K562 (cell line): ENCODE measurements around the gene PTK6. TPM values are rescaled to one million over a fixed set of nuclear protein-coding genes. Genes with fewer than 3 reads are reported as not detected.

ENCODE experiments used
- ASH1L ChIP-seq: fragments of 450-650 bp; IDR thresholded peaks from 2 replicates; pipeline ENCODE4 v1.6.1; 2018; ENCODE audit warnings: borderline replicate concordance, mild to moderate bottlenecking, low read depth; ENCODE audit not compliant: partially characterized antibody
- CTBP1 ChIP-seq: fragments of 450-650 bp; IDR thresholded peaks from 2 replicates; pipeline ENCODE4 v1.6.1; 2016; ENCODE audit warnings: borderline replicate concordance
- CXXC5 ChIP-seq: fragments of 250-450 bp; sonication (Bioruptor Pico); IDR thresholded peaks from 2 replicates; pipeline ENCODE4 v1.8.0; 2022; ENCODE audit warnings: inconsistent platforms, mild to moderate bottlenecking, moderate library complexity
- ETV1 ChIP-seq: fragments of 450-650 bp; conservative IDR thresholded peaks from 2 replicates; pipeline ENCODE4 v1.6.1; 2016; ENCODE audit warnings: missing genetic modification characterization, control low read depth, low read depth, missing compliant biosample characterization
- HOMEZ ChIP-seq: fragments of 250-450 bp; sonication (Bioruptor Pico); IDR thresholded peaks from 2 replicates; pipeline ENCODE4 v1.4.0; 2020; ENCODE audit warnings: mild to moderate bottlenecking, moderate library complexity
- KAT7 ChIP-seq: sonication (generic); formaldehyde crosslinking; IDR thresholded peaks from 2 replicates; pipeline ENCODE4 v1.8.0; 2022; ENCODE audit warnings: missing genetic modification reagents, mild to moderate bottlenecking, borderline replicate concordance
- RAD21 ChIP-seq, 2 experiments: fragments of 250-450 bp in 1 of 2; fragments of 450-650 bp in 1 of 2; sonication (Bioruptor Pico) in 1 of 2; formaldehyde crosslinking in 1 of 2; IDR thresholded peaks in 1 of 2; conservative IDR thresholded peaks in 1 of 2; 2 replicates each; pipeline versions ENCODE4 v1.4.0 to v1.8.0; 2020 to 2022; ENCODE audit warnings: mild to moderate bottlenecking in 2 of 2, moderate library complexity in 1 of 2
- RB1 ChIP-seq: fragments of 450-650 bp; IDR thresholded peaks from 2 replicates; pipeline ENCODE4 v1.6.1; 2017; ENCODE audit warnings: low read depth, mild to moderate bottlenecking
- TBL1XR1 ChIP-seq, 2 experiments: IDR thresholded peaks; 2 replicates each; pipeline ENCODE4 v1.6.1; 2012; ENCODE audit warnings: improper control_type of control experiment in 2 of 2, low read length in 2 of 2, mild to moderate bottlenecking in 1 of 2
- TBP ChIP-seq: optimal IDR thresholded peaks from 2 replicates; pipeline ENCODE3; 2011; ENCODE audit warnings: low read depth, low read length, improper control_type of control experiment
- THAP7 ChIP-seq: fragments of 250-450 bp; sonication (Bioruptor Pico); IDR thresholded peaks from 2 replicates; pipeline ENCODE4 v1.5.0; 2021
- polyA plus RNA-seq, 8 experiments: library from polyadenylated mRNA; depleted of rRNA in 4 of 8; stranded (reverse) in 5 of 8; unstranded in 3 of 8; fragments of >200 nt; fragmentation: Nextera tagmentation in 2 of 8; fragmentation: Illumina TruSeq in 1 of 8; extraction: Ambion mirVana in 2 of 8; extraction: Trizol in 1 of 8; gene quantifications; 2 replicates each; pipeline versions ENCODE4 v1.2.1 to v1.2.3, GENCODE V29; 2011 to 2014; ENCODE audit warnings: inconsistent platforms in 1 of 8, missing spikeins in 1 of 8
- total RNA-seq, 7 experiments: library from RNA; depleted of rRNA in 6 of 7; stranded (reverse); fragments of >200 nt in 6 of 7; fragmentation: Illumina TruSeq in 2 of 7; extraction: Trizol in 2 of 7; gene quantifications; 2 replicates each; pipeline versions ENCODE4 v1.2.1 to v1.2.3, GENCODE V29; 2011 to 2021; ENCODE audit warnings: low replicate concordance in 1 of 7

PTK6 gene
- total and polyA plus RNA-seq, 9 of the 15 experiments (the other 6 are each of a cell fraction or from before 2014, with no cell fraction given), result 0.07 TPM; not detected in 8

- TF ChIP-seq CXXC5 (CRISPR knock-in tag) (peak; percentile 81), RAD21 (CRISPR knock-in tag; conservative IDR thresholded peaks at IDR 0.05 in 1 of 2, IDR thresholded peaks at IDR 0.05 in 1 of 2) (no peak), HOMEZ (CRISPR knock-in tag) (no peak), CTBP1 (peak; percentile 61), THAP7 (CRISPR knock-in tag) (no peak), TBL1XR1 (IDR thresholded peaks at IDR 0.05; ENCODE audit: low read length in 2 of 2) (no peak), KAT7 (CRISPR knock-in tag) (no peak), TBP (peak; percentile 57), ASH1L (no peak), ETV1 (tag) (no peak), RB1 (peak; percentile 67; the same call in 1 of the 2 replicates)
Observed at GRCh38 chr20:63498960-63499337, 38.2 kb downstream of the PTK6 start, which contains the start of gene EEF1A2 (continued).
